Loucy (cell line): Measurements from ENCODE around the gene HSBP1L1.

ENCODE experiments used
- H2AFZ ChIP-seq: fragments of 200-600 bp; sonication (generic); 2 replicates; pipeline ENCODE4 v1.6.0; 2016; ENCODE audit warnings: antibody characterized with exemption, mild to moderate bottlenecking, low read length, moderate library complexity
- H3F3A ChIP-seq: fragments of 200-600 bp; 2 replicates; pipeline ENCODE4 v1.6.0; 2016; ENCODE audit warnings: antibody characterized with exemption, low read depth, mild to moderate bottlenecking
- H3K27me3 ChIP-seq: fragments of 200-600 bp; sonication (generic); 2 replicates; pipeline ENCODE4 v1.6.1; 2014; ENCODE audit warnings: low read length, mild to moderate bottlenecking; ENCODE audit not compliant: insufficient read depth, poor library complexity, severe bottlenecking
- H3K36me3 ChIP-seq: fragments of 200-600 bp; sonication (generic); 2 replicates; pipeline ENCODE4 v1.6.1; 2016; ENCODE audit warnings: low read length; ENCODE audit not compliant: insufficient read depth
- H3K4me1 ChIP-seq: fragments of 200-600 bp; sonication (generic); 2 replicates; pipeline ENCODE4 v1.5.1; 2014; ENCODE audit warnings: low read length, mild to moderate bottlenecking; ENCODE audit not compliant: insufficient read depth, poor library complexity, severe bottlenecking
- H3K4me2 ChIP-seq: fragments of 200-600 bp; sonication (generic); 2 replicates; pipeline ENCODE4 v1.6.0; 2014; ENCODE audit warnings: antibody characterized with exemption, low read length, low read depth, mild to moderate bottlenecking; ENCODE audit not compliant: poor library complexity, severe bottlenecking
- H3K4me3 ChIP-seq: fragments of 200-600 bp; sonication (generic); 2 replicates; pipeline ENCODE4 v1.5.1; 2014; ENCODE audit warnings: low read length, mild to moderate bottlenecking, mixed read lengths; ENCODE audit not compliant: poor library complexity, severe bottlenecking
- H3K79me2 ChIP-seq: fragments of 200-600 bp; sonication (generic); 2 replicates; pipeline ENCODE4 v1.6.1; 2014; ENCODE audit warnings: low read length; ENCODE audit not compliant: insufficient read depth
- H3K9ac ChIP-seq: fragments of 200-600 bp; sonication (generic); 2 replicates; pipeline ENCODE4 v1.6.0; 2014; ENCODE audit warnings: mild to moderate bottlenecking, low read depth, low read length, moderate library complexity; ENCODE audit not compliant: poor library complexity, severe bottlenecking
- H3K9me2 ChIP-seq: fragments of 200-600 bp; sonication (generic); replicated peaks from 2 replicates; pipeline ENCODE4 v1.6.1; 2016; ENCODE audit warnings: low read depth, low read length, mixed read lengths
- H3K9me3 ChIP-seq: fragments of 200-600 bp; sonication (generic); 2 replicates; pipeline ENCODE4 v1.6.1; 2014; ENCODE audit warnings: mild to moderate bottlenecking, antibody characterized with exemption, low read length, low read depth; ENCODE audit not compliant: insufficient read depth
- H4K20me1 ChIP-seq: fragments of 200-600 bp; sonication (generic); 2 replicates; pipeline ENCODE4 v1.6.0; 2014; ENCODE audit warnings: antibody characterized with exemption, low read length, mild to moderate bottlenecking; ENCODE audit not compliant: insufficient read depth, poor library complexity, severe bottlenecking
- CTCF ChIP-seq: fragments of 200-600 bp; sonication (generic); conservative IDR thresholded peaks from 2 replicates; pipeline ENCODE4 v1.5.1; 2014; ENCODE audit warnings: mild to moderate bottlenecking, antibody characterized with exemption, low read length
- EZH2phosphoT487 ChIP-seq: fragments of 200-600 bp; IDR thresholded peaks from 2 replicates; pipeline ENCODE4 v1.6.1; 2018; ENCODE audit warnings: antibody characterized with exemption, mild to moderate bottlenecking, moderate library complexity, borderline replicate concordance

Gene HSBP1L1

GRCh38 chr18:80004600-80005342 lies 40.3 kb downstream of the HSBP1L1 start:
- no peaks in the 10 kb centered on the region for H3K36me3 ChIP-seq

GRCh38 chr18:80006724-80007123 lies 42.3 kb downstream of the HSBP1L1 start:
- Histone ChIP-seq H3K9ac (no peak overlapping the region), H3K79me2 (no peaks in the 10 kb centered on the region), H3K36me3 (no peaks in the 10 kb centered on the region), H3K9me2 (no peaks in the 10 kb centered on the region), H3K4me1 (no peaks in the 10 kb centered on the region), H3K27me3 (no peaks in the 10 kb centered on the region), H2AFZ (no peak overlapping the region), H3K4me2 (no peak overlapping the region), H3K4me3 (no peak overlapping the region), H3F3A (no peaks in the 10 kb centered on the region), H3K9me3 (peaks cover 38% of the 10 kb centered on the region; the same call in 1 of the 2 replicates), H4K20me1 (no peaks in the 10 kb centered on the region)
- TF ChIP-seq CTCF (no peak), EZH2phosphoT487 (no peak)

More at GRCh38 chr18:80004600-80005342, 40.3 kb downstream of the HSBP1L1 start:
- Histone ChIP-seq H3K4me1 (no peaks in the 10 kb centered on the region), H3K79me2 (no peaks in the 10 kb centered on the region), H4K20me1 (no peaks in the 10 kb centered on the region), H3K9ac (no peak overlapping the region), H3K4me2 (no peak overlapping the region), H3K9me3 (peaks cover 37% of the 10 kb centered on the region; the same call in 1 of the 2 replicates), H3F3A (no peaks in the 10 kb centered on the region), H3K9me2 (no peaks in the 10 kb centered on the region), H2AFZ (no peak overlapping the region), H3K27me3 (no peaks in the 10 kb centered on the region), H3K4me3 (no peak overlapping the region)
- TF ChIP-seq CTCF (no peak), EZH2phosphoT487 (no peak)

DNA sequence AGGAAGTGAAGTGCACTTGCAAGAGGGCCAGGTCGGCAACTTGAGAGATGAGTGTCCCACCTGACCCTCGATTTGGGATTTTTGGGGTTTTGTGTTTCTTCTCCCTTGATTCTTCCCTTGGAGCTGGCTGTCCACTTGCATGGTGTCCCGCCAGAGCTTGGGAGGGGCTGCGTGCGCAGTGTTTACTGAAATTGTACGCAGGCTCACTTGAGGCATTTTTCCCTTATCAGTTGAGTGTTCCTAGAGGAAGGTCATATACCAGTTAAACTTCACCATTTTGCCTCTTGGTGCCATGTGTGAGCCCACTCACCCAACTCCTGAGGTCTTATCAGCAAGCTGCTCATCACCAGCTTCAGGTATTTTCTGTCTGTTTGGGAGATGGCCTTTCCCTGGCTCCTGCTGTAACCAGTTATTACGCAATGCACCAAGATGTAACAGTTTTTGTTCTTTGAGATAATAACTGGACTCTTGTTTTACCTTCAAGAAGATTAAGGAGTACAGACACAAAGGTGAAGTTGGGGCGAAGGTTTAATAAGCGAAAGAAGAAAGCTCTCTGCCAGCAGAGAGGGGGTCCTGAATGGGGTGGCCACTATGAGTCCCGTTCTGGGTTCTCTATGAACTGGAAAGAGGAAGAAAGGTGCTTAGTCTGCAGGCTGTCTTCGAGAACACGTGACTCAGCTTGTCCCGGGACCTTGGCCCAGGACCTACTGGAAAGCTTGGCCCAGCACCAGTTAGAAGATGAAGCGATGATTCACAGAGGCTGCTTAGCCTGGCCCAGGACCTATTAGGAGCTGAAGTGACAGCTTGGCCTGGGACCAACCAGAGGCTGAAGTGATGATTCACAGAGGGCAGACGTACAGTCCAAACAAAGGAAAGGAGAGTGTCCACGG lies 45.5 kb downstream of the HSBP1L1 start:
- H3K4me1 ChIP-seq: no peaks in the 10 kb centered on the region
- TF ChIP-seq CTCF (no peak), EZH2phosphoT487 (no peak)
- H3K9me2 ChIP-seq: no peaks in the 10 kb centered on the region
- no peaks in the 10 kb centered on the region for H3K36me3 ChIP-seq
- H3K9ac ChIP-seq: no peak overlapping the region
- H3K79me2 ChIP-seq: no peaks in the 10 kb centered on the region
- no peak overlapping the region for H2AFZ ChIP-seq
- H3F3A ChIP-seq: no peaks in the 10 kb centered on the region
- no peak overlapping the region for H3K4me2 ChIP-seq
- H3K27me3 ChIP-seq: no peaks in the 10 kb centered on the region
- H3K9me3 ChIP-seq: peaks cover 31% of the 10 kb centered on the region; the same call in 1 of the 2 replicates
- H4K20me1 ChIP-seq: no peaks in the 10 kb centered on the region
- no peak overlapping the region for H3K4me3 ChIP-seq
